Liver (tissue), 9 donors: Measurements from ENCODE around the gene ALPI. TPM values are rescaled to one million over a fixed set of nuclear protein-coding genes. Genes with fewer than 3 reads are reported as not detected.

ENCODE experiments used
- DNase-seq: peaks from one replicate; pipeline ENCODE4 v3.0.0-alpha.2; 2017; ENCODE audit warnings: low spot score
- H3K27ac ChIP-seq, 2 donors: one replicate each; pipeline ENCODE4 v1.7.0; 2013; ENCODE audit warnings: inconsistent platforms in 2 of 2, low read length in 2 of 2, control low read depth in 1 of 2, low read depth in 1 of 2, mild to moderate bottlenecking in 1 of 2
- H3K27me3 ChIP-seq, 4 donors: one replicate each; pipeline versions ENCODE4 v1.6.1 to v1.7.0; 2013; ENCODE audit warnings: low read length in 3 of 4, inconsistent platforms in 1 of 4, mild to moderate bottlenecking in 1 of 4, moderate library complexity in 1 of 4; ENCODE audit not compliant: control insufficient read depth in 4 of 4, insufficient read depth in 4 of 4
- H3K36me3 ChIP-seq, 4 donors: one replicate each; pipeline versions ENCODE4 v1.6.1 to v1.7.0; 2013; ENCODE audit warnings: low read length in 3 of 4, mild to moderate bottlenecking in 3 of 4, low read depth in 1 of 4, moderate library complexity in 1 of 4; ENCODE audit not compliant: control insufficient read depth in 4 of 4, insufficient read depth in 3 of 4
- H3K4me1 ChIP-seq, 4 donors: one replicate each; pipeline versions ENCODE4 v1.6.1 to v1.7.0; 2013; ENCODE audit warnings: low read length in 3 of 4, mild to moderate bottlenecking in 3 of 4, moderate library complexity in 1 of 4; ENCODE audit not compliant: control insufficient read depth in 4 of 4, insufficient read depth in 4 of 4
- H3K4me3 ChIP-seq, 3 donors: one replicate each; pipeline versions ENCODE4 v1.6.1 to v1.7.0; 2013; ENCODE audit warnings: low read length in 3 of 3, control low read depth in 1 of 3, low read depth in 1 of 3, mild to moderate bottlenecking in 1 of 3
- H3K9ac ChIP-seq, 2 donors: one replicate each; pipeline ENCODE4 v1.7.0; 2013; ENCODE audit warnings: low read length in 2 of 2, mild to moderate bottlenecking in 2 of 2, moderate library complexity in 2 of 2, control low read depth in 1 of 2, low read depth in 1 of 2
- H3K9me3 ChIP-seq, 4 donors: one replicate each; pipeline versions ENCODE4 v1.6.1 to v1.7.0; 2013; ENCODE audit warnings: low read length in 3 of 4; ENCODE audit not compliant: control insufficient read depth in 4 of 4
- ATF3 ChIP-seq: IDR thresholded peaks from 2 replicates; pipeline ENCODE4 v1.6.1; 2016; ENCODE audit warnings: antibody characterized with exemption
- CTCF ChIP-seq: fragments of 150-350 bp; IDR thresholded peaks from 2 replicates; pipeline ENCODE4 v1.5.1; 2017; ENCODE audit warnings: improper control_type of control experiment, low read depth, low read length; ENCODE audit not compliant: missing input control
- EGR1 ChIP-seq, 2 donors: IDR thresholded peaks; 2 replicates each; pipeline ENCODE4 v1.6.1; 2016 to 2018; ENCODE audit warnings: antibody characterized with exemption in 2 of 2, low read depth in 2 of 2
- FOXA1 ChIP-seq: IDR thresholded peaks from 2 replicates; pipeline ENCODE4 v1.6.1; 2016; ENCODE audit warnings: antibody characterized with exemption
- FOXA2 ChIP-seq: IDR thresholded peaks from 2 replicates; pipeline ENCODE4 v1.6.1; 2016; ENCODE audit warnings: antibody characterized with exemption
- GABPA ChIP-seq, 2 donors: IDR thresholded peaks in 1 of 2; conservative IDR thresholded peaks in 1 of 2; 2 replicates each; pipeline ENCODE4 v1.6.1; 2016; ENCODE audit warnings: antibody characterized with exemption in 2 of 2, mild to moderate bottlenecking in 1 of 2, moderate library complexity in 1 of 2
- HNF4G ChIP-seq: IDR thresholded peaks from 2 replicates; pipeline ENCODE4 v1.6.1; 2016; ENCODE audit warnings: antibody characterized with exemption
- JUND ChIP-seq, 2 donors: IDR thresholded peaks; 2 replicates each; pipeline ENCODE4 v1.6.1; 2016; ENCODE audit warnings: antibody characterized with exemption in 2 of 2
- MAX ChIP-seq: IDR thresholded peaks from 2 replicates; pipeline ENCODE4 v1.6.1; 2016; ENCODE audit warnings: antibody characterized with exemption
- NR2F2 ChIP-seq: IDR thresholded peaks from 2 replicates; pipeline ENCODE4 v1.6.1; 2016; ENCODE audit warnings: antibody characterized with exemption
- RAD21 ChIP-seq, 2 donors: IDR thresholded peaks; 2 replicates each; pipeline ENCODE4 v1.6.1; 2016; ENCODE audit warnings: antibody characterized with exemption in 2 of 2, mild to moderate bottlenecking in 2 of 2
- REST ChIP-seq: IDR thresholded peaks from 2 replicates; pipeline ENCODE4 v1.6.1; 2016; ENCODE audit warnings: antibody characterized with exemption, mild to moderate bottlenecking
- RXRA ChIP-seq, 2 donors: IDR thresholded peaks; 2 replicates each; pipeline ENCODE4 v1.6.1; 2017 to 2018; ENCODE audit warnings: antibody characterized with exemption in 2 of 2, mild to moderate bottlenecking in 1 of 2
- SP1 ChIP-seq: IDR thresholded peaks from 2 replicates; pipeline ENCODE4 v1.6.1; 2018; ENCODE audit warnings: antibody characterized with exemption, mild to moderate bottlenecking
- TAF1 ChIP-seq: conservative IDR thresholded peaks from 2 replicates; pipeline ENCODE4 v1.6.1; 2016; ENCODE audit warnings: antibody characterized with exemption, mild to moderate bottlenecking
- YY1 ChIP-seq: IDR thresholded peaks from 2 replicates; pipeline ENCODE4 v1.6.1; 2016; ENCODE audit warnings: antibody characterized with exemption, mild to moderate bottlenecking
- ZBTB33 ChIP-seq: IDR thresholded peaks from 2 replicates; pipeline ENCODE4 v1.6.1; 2016; ENCODE audit warnings: antibody characterized with exemption
- WGBS: extraction: QIAGEN DNeasy Blood & Tissue Kit; methylation state at CpG from one replicate; pipeline ENCODE4 v1.1.7; 2013; 5-methylcytosine and 5-hydroxymethylcytosine counted together
- polyA plus RNA-seq, 2 donors: library from polyadenylated mRNA; stranded (reverse) in 1 of 2; unstranded in 1 of 2; fragments of 200-250 nt in 1 of 2; fragments of >200 nt in 1 of 2; fragmentation: Nextera tagmentation in 1 of 2; extraction: Ambion mirVana in 1 of 2; gene quantifications; one replicate each; pipeline versions ENCODE4 v1.2.1 to v1.2.3, GENCODE V29; 2013 to 2015
- total RNA-seq, 2 donors: library from RNA; depleted of rRNA; stranded (reverse); fragments of >200 nt; gene quantifications; one replicate each; pipeline ENCODE4 v1.2.3, GENCODE V29; 2014
- donor health status: healthy.
- donor health status: healthy.
- donor health status: healthy.
- donor health status: healthy.
- donor health status: healthy.

The ALPI gene
- total and polyA plus RNA-seq, 4 donors: 0.02 TPM; not detected in 3

- H3K27me3 ChIP-seq: no peaks in the 10 kb centered on the region
- DNase-seq: no peak
Observed at GRCh38 chr2:232498452-232498851, 42.5 kb downstream of the ALPI start.

GRCh38 chr2:232501331-232501771 is 45.4 kb downstream of the ALPI start:
- Histone ChIP-seq H3K27me3 (no peaks in the 10 kb centered on the region), H3K27ac (no peak overlapping the region), H3K9me3 (no peaks in the 10 kb centered on the region), H3K4me3 (no peak overlapping the region), H3K9ac (no peak overlapping the region), H3K4me1 (peaks cover 2 to 9% (median 5%) of the 10 kb centered on the region in 4 donors), H3K36me3 (no peaks in the 10 kb centered on the region)
- no peak for DNase-seq
- WGBS: 85% methylated on average over 9 of the region's 9 CpGs
- TF ChIP-seq CTCF (no peak), GABPA (IDR thresholded peaks at IDR 0.05 in 1 of 2, conservative IDR thresholded peaks at IDR 0.05 in 1 of 2) (no peak), MAX (no peak), RAD21 (IDR thresholded peaks at IDR 0.05) (no peak), YY1 (no peak), TAF1 (no peak), SP1 (no peak), FOXA1 (no peak), FOXA2 (no peak), EGR1 (IDR thresholded peaks at IDR 0.05; ENCODE audit: low read depth in 2 of 2) (no peak), NR2F2 (no peak), ZBTB33 (no peak), HNF4G (no peak), ATF3 (no peak), JUND (IDR thresholded peaks at IDR 0.05) (no peak), REST (no peak)

More at GRCh38 chr2:232498452-232498851, 42.5 kb downstream of the ALPI start:
- H3K4me1 ChIP-seq: peaks cover 2 to 9% (median 4%) of the 10 kb centered on the region in 4 donors
- TF ChIP-seq EGR1 (IDR thresholded peaks at IDR 0.05; ENCODE audit: low read depth in 2 of 2): no peak
- TF ChIP-seq RXRA (IDR thresholded peaks at IDR 0.05): no peak
- no peak for TF ChIP-seq SP1
- TF ChIP-seq YY1: no peak
- TF ChIP-seq JUND (IDR thresholded peaks at IDR 0.05): no peak
- TF ChIP-seq REST: no peak
- no peak for TF ChIP-seq TAF1
- no peak for TF ChIP-seq HNF4G
- no peak overlapping the region for H3K4me3 ChIP-seq
- H3K36me3 ChIP-seq: no peaks in the 10 kb centered on the region
- WGBS: 91% methylated on average over 3 of the region's 3 CpGs
- H3K9ac ChIP-seq: no peak overlapping the region
- H3K9me3 ChIP-seq: no peaks in the 10 kb centered on the region
- H3K27ac ChIP-seq: no peak overlapping the region
